Left lung (tissue), 10 donors: Measurements from ENCODE around the gene USP14. TPM values are rescaled to one million over a fixed set of nuclear protein-coding genes. Genes with fewer than 3 reads are reported as not detected.
"Not testable (repeated sequence)": the region's sequence is repeated elsewhere in the genome, so short reads cannot be mapped to it uniquely, and the experiment has no call there.

Source experiments
- ATAC-seq: fragments of 200-7000 bp; cut with Tn5 transposase; one replicate; pipeline ENCODE4 v1.9.1; 2020; ENCODE audit warnings: moderate library complexity
- DNase-seq, 4 donors: peaks; one replicate each; pipeline ENCODE4 v3.0.0-alpha.2; 2013 to 2020
- H3K27ac ChIP-seq, 2 donors: fragments of 200-600 bp; sonication (generic) in 1 of 2; one replicate each; pipeline versions ENCODE4 v1.5.0 to v1.8.0; 2020 to 2021
- H3K27me3 ChIP-seq, 2 donors: fragments of 200-600 bp; sonication (generic) in 1 of 2; one replicate each; pipeline versions ENCODE4 v1.5.0 to v1.8.0; 2020 to 2021
- H3K36me3 ChIP-seq, 2 donors: fragments of 200-600 bp; sonication (generic) in 1 of 2; one replicate each; pipeline versions ENCODE4 v1.5.0 to v1.8.0; 2020 to 2021
- H3K4me1 ChIP-seq, 2 donors: fragments of 200-600 bp; one replicate each; pipeline ENCODE4 v1.8.0; 2021
- H3K4me3 ChIP-seq, 2 donors: fragments of 200-600 bp; sonication (generic) in 1 of 2; one replicate each; pipeline versions ENCODE4 v1.5.0 to v1.8.0; 2020 to 2021; ENCODE audit warnings: mild to moderate bottlenecking in 1 of 2
- H3K9me3 ChIP-seq, 2 donors: fragments of 200-600 bp; sonication (generic) in 1 of 2; one replicate each; pipeline versions ENCODE4 v1.5.0 to v1.8.0; 2020 to 2021
- intact Hi-C, 2 donors: fragments of 100-400 bp; cut with DNase I; formaldehyde crosslinking; loops; one replicate each; pipeline versions ENCODE4 v1.11.2 to v1.14.2; 2022
- polyA plus RNA-seq, 6 donors: library from polyadenylated mRNA; unstranded; fragments of 120-200 nt; gene quantifications; one replicate each; pipeline ENCODE4 v1.2.1, GENCODE V29; 2013; ENCODE audit not compliant: insufficient read length in 6 of 6
- total RNA-seq, 2 donors: library from RNA; stranded (reverse); fragmentation: NEBNext Ultra II Directional; extraction: Animal tissue kit (Norgen Biotek cat#: 25700); gene quantifications; one replicate each; pipeline ENCODE4 v1.2.1, GENCODE V29; 2021
- TF ChIP-seq, protein P1 (sequence below), 2 donors: fragments of 200-600 bp; sonication (generic) in 1 of 2; IDR thresholded peaks; one replicate each; pipeline versions ENCODE4 v1.5.0 to v1.8.0; 2021; ENCODE audit warnings: antibody characterized with exemption in 2 of 2
- donor health status: DM: no; HTN: yes; CAD: no.
- donor health status: DM: no; HTN: no; CAD: no.

Gene USP14
- total and polyA plus RNA-seq, 8 donors: 45.5 to 59.7 (median 48.8) TPM

DNA sequence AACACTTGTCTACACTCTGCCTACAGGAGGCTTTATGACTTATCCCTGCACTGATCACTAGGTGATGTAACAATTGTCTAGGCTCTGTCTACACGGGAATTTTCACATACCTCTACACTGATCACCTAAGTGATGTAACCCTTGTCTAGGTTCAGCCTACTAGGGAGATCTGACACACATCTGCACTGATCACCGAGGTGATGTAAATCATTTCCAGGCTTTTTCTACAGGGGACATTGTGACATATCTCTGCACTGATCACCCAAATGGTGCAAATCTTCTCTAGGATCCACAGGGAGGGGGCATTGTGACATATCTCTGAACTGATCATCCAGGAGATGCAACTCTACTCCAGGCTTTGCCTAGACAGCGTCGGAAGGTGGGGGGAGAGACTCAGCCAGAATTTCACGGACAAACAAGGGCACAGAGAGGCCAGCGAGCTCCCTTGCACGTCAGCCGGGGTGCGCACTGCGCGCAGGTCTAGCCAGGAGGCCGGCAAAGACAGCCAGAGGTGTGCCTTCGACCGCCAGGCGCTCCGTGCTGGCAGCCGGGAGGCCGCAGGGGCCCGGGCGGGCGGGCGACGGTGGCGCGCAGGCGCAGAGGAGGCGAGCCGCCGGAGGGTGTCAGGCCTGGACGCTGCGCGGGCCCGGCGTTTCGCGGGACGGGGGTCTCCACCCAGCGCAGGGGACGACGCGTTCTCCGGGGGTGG, 46.9 kb upstream of the USP14 start:
- Histone ChIP-seq H3K36me3 (no peaks in the 10 kb centered on the region), H3K27ac (peak overlapping the region; percentile 69 to 70), H3K4me3 (peak overlapping the region; percentile 25 to 35), H3K27me3 (no peaks in the 10 kb centered on the region), H3K9me3 (peaks cover 0 to 2% of the 10 kb centered on the region in 2 donors), H3K4me1 (no peaks in the 10 kb centered on the region)
- DNase-seq: peak; percentile 44 to 91 (median 70)
- TF ChIP-seq, protein P1, sequence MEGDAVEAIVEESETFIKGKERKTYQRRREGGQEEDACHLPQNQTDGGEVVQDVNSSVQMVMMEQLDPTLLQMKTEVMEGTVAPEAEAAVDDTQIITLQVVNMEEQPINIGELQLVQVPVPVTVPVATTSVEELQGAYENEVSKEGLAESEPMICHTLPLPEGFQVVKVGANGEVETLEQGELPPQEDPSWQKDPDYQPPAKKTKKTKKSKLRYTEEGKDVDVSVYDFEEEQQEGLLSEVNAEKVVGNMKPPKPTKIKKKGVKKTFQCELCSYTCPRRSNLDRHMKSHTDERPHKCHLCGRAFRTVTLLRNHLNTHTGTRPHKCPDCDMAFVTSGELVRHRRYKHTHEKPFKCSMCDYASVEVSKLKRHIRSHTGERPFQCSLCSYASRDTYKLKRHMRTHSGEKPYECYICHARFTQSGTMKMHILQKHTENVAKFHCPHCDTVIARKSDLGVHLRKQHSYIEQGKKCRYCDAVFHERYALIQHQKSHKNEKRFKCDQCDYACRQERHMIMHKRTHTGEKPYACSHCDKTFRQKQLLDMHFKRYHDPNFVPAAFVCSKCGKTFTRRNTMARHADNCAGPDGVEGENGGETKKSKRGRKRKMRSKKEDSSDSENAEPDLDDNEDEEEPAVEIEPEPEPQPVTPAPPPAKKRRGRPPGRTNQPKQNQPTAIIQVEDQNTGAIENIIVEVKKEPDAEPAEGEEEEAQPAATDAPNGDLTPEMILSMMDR (IDR thresholded peaks at IDR 0.05): no peak
- intact Hi-C loops: no loop called here
- peak; percentile 55 for ATAC-seq

DNA sequence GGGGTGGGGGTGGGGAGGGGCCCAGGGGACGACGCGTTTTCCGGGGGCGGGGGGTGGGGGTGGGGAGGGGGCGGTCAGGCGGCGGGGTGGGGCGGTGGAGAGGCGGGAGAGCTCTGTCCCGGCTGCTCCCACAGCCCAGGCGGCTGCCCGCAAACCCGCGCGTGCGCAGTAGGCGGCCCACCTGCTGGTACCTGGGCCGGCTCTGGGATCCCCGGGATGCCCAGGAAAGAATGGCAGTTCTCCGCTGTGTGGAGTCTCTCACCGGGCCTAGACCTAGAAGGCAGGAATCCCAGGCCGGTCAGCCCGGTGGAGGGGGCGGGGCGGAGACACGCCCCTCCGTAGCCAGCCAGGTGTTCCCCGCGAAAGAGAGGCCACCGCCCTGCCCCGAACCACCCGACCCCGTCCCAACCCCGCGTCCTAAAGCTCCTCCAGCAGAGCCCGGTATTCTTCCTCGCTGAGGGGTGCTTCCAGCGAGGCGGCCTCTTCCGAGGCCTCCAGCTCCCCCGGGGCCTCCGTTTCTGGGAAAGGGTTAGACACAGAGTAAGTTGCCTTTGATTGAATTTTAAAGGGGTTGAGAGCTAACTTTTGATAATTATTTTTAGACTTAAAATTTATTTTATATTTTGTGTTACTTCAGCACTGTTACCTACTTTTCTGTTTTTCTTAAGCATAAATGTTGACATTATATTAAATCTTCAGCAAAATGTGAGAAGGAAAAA, 46.2 kb upstream of the USP14 start:
- DNase-seq (peak in 2 of 4 donors; percentile 83 to 85), ATAC-seq (peak; percentile 19)
- peak overlapping the region in 1 of 2 donors; percentile 70 for H3K27ac ChIP-seq
- intact Hi-C loops, H3K9me3 ChIP-seq, H3K36me3 ChIP-seq, H3K27me3 ChIP-seq, H3K4me1 ChIP-seq: not testable (repeated sequence)
- peak overlapping the region; percentile 25 to 35 for H3K4me3 ChIP-seq

DNA sequence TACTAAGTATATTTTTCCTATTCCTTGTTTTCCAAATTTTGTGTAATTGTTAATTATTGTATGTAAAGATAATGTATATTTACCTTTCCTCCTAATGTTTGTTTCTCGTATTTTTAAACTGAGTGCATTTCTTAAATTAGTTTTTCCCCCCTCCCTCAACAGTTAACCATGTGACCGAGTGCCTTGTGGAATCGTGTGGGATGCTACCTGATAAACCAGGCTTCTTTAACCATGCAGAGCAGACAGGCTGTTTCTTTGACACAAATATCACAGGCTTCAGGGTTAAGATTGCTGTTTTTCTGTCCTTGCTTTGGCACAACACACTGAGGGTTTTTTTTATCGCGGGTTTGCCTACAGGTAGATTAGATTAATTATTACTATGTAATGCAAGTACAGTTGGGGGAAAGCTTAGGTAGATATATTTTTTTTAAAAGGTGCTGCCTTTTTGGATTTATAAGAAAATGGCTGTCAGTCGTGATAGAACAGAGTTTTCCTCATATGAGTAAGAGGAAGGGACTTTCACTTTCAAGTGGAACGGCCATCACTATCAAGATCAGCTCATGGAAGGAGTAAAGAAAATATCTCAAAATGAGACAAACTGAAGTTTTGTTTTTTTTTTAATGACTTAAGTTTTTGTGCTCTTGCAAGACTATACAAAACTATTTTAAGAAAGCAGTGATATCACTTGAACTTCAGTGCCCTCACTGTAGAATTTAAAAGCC, 37.7 kb upstream of the USP14 start:
- H3K4me3 ChIP-seq, ATAC-seq, DNase-seq, H3K27ac ChIP-seq, H3K36me3 ChIP-seq, H3K9me3 ChIP-seq, H3K4me1 ChIP-seq, intact Hi-C loops, H3K27me3 ChIP-seq: not testable (repeated sequence)

DNA sequence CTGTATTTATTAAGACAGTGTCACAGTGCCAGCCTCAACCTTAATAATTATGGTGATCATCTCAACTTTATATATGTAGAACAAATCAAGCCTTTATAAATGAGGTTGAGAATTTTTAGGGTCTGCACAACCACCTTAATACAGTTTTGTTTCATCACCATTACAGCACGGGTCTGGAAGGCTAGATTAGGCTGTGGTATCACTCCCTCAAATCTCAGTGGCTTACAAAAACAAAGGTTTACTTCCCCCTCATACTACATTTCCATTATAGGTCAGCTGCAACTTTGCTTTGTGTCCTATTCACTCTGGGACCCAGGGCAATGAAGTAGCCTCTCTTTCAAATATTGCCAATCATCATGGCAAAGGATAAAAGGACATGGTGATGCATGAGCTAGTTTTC, 23.3 kb upstream of the USP14 start:
- Histone ChIP-seq H3K4me1 (no peaks in the 10 kb centered on the region), H3K36me3 (no peaks in the 10 kb centered on the region), H3K27me3 (no peaks in the 10 kb centered on the region), H3K4me3 (no peak overlapping the region), H3K9me3 (peaks cover 0 to 8% of the 10 kb centered on the region in 2 donors), H3K27ac (no peak overlapping the region)
- DNase-seq (no peak), ATAC-seq (no peak)
- TF ChIP-seq, protein P1 (IDR thresholded peaks at IDR 0.05): no peak
- intact Hi-C loops: no loop called here

DNA sequence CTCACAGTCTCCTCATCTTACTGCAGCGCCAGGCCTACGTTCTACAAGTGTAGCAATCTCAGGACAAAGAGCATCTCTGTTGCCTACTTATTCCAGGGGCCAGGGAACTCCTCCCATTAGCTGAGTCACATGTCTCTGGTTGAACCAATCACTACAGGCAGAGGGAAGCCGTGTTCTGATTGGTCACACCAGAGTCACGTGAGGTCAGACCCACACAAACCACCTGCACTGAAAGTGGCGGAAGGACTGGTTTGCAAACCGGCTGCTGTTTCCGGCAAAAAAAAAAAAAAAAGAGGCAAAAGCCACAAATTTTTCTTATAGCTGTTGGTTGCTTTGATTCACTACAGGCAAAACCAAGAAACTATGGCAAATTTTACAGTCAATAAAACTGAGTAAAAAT, 21.9 kb upstream of the USP14 start:
- no peak overlapping the region for H3K27ac ChIP-seq
- DNase-seq (no peak), ATAC-seq (no peak)
- intact Hi-C loops: no loop called here
- TF ChIP-seq, protein P1 (IDR thresholded peaks at IDR 0.05): no peak
- no peaks in the 10 kb centered on the region for H3K27me3 ChIP-seq
- no peaks in the 10 kb centered on the region for H3K36me3 ChIP-seq
- no peaks in the 10 kb centered on the region for H3K4me1 ChIP-seq
- no peaks in the 10 kb centered on the region for H3K9me3 ChIP-seq
- H3K4me3 ChIP-seq: no peak overlapping the region

DNA sequence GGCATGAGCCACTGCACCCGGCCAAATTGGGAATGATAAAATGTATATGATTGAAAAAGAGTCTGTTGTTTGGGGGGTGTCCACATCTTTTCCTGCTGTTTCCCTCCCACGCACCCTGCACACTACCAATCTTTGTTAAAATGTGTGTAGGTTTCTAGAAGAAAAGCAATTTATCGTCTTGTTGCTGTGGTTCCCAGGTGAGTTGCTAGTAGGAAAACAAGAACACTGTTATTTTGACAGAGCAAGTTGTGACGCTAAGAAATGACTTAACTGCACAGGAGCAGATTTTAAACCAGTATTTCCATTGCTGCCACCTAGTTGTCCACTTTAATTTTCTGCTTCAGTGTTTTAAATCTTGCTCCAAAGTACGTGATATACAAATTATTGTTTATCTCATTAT, 21.0 kb upstream of the USP14 start:
- TF ChIP-seq, protein P1 (IDR thresholded peaks at IDR 0.05): no peak
- H3K27ac ChIP-seq: no peak overlapping the region
- intact Hi-C loops: no loop called here
- H3K36me3 ChIP-seq: no peaks in the 10 kb centered on the region
- no peaks in the 10 kb centered on the region for H3K27me3 ChIP-seq
- ATAC-seq (no peak), DNase-seq (no peak)
- H3K9me3 ChIP-seq: no peaks in the 10 kb centered on the region
- H3K4me3 ChIP-seq: no peak overlapping the region
- H3K4me1 ChIP-seq: no peaks in the 10 kb centered on the region
